NT2/D1 (cell line): Measurements from ENCODE around the gene UBTD2.

Source experiments
- YY1 ChIP-seq: IDR thresholded peaks from 2 replicates; pipeline ENCODE4 v1.6.1; 2011; ENCODE audit not compliant: insufficient read length, insufficient read depth
- ZNF274 ChIP-seq: IDR thresholded peaks from 2 replicates; pipeline ENCODE4 v1.6.1; 2011; ENCODE audit warnings: mild to moderate bottlenecking, low read depth, low read length

- TF ChIP-seq YY1 (no peak), ZNF274 (no peak)
Observed at GRCh38 chr5:172305380-172305779, 21.8 kb upstream of the UBTD2 start.
